ENCODE data around the gene TM6SF1. TPM values are rescaled to one million over a fixed set of nuclear protein-coding genes. Genes with fewer than 3 reads are reported as not detected.
A peak's percentile ranks its signal among the peaks of the same experiment; 100 is the strongest.

The TM6SF1 gene
- total and polyA plus RNA-seq, 9 of the 15 experiments (the other 6 are each of a cell fraction or from before 2014, with no cell fraction given), result 1.0 to 5.6 (median 3.5) TPM

GRCh38 chr15:83066034-83066733 lies 41.3 kb upstream of the TM6SF1 start (continued):
- no peak for TF ChIP-seq BCLAF1 (IDR thresholded peaks at IDR 0.05; ENCODE audit: borderline replicate concordance in 1 of 2, control insufficient read depth in 1 of 2, low read depth in 2 of 2, low read length in 1 of 2)
- no peak for TF ChIP-seq ZNF79 (CRISPR knock-in tag; IDR thresholded peaks at IDR 0.05; ENCODE audit: low read depth)
- TF ChIP-seq, protein P1, sequence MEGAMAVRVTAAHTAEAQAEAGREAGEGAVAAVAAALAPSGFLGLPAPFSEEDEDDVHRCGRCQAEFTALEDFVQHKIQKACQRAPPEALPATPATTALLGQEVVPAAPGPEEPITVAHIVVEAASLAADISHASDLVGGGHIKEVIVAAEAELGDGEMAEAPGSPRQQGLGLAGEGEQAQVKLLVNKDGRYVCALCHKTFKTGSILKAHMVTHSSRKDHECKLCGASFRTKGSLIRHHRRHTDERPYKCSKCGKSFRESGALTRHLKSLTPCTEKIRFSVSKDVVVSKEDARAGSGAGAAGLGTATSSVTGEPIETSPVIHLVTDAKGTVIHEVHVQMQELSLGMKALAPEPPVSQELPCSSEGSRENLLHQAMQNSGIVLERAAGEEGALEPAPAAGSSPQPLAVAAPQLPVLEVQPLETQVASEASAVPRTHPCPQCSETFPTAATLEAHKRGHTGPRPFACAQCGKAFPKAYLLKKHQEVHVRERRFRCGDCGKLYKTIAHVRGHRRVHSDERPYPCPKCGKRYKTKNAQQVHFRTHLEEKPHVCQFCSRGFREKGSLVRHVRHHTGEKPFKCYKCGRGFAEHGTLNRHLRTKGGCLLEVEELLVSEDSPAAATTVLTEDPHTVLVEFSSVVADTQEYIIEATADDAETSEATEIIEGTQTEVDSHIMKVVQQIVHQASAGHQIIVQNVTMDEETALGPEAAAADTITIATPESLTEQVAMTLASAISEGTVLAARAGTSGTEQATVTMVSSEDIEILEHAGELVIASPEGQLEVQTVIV (CRISPR knock-in tag; IDR thresholded peaks at IDR 0.05; ENCODE audit: borderline replicate concordance), result no peak
- no peak for TF ChIP-seq YBX1 (IDR thresholded peaks at IDR 0.05)
- TF ChIP-seq HDAC3 (IDR thresholded peaks at IDR 0.05; ENCODE audit: borderline replicate concordance, partially characterized antibody), result no peak
- TF ChIP-seq, protein P2, sequence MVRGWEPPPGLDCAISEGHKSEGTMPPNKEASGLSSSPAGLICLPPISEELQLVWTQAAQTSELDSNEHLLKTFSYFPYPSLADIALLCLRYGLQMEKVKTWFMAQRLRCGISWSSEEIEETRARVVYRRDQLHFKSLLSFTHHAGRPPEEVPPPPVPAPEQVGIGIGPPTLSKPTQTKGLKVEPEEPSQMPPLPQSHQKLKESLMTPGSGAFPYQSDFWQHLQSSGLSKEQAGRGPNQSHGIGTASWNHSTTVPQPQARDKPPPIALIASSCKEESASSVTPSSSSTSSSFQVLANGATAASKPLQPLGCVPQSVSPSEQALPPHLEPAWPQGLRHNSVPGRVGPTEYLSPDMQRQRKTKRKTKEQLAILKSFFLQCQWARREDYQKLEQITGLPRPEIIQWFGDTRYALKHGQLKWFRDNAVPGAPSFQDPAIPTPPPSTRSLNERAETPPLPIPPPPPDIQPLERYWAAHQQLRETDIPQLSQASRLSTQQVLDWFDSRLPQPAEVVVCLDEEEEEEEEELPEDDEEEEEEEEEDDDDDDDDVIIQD (CRISPR knock-in tag; IDR thresholded peaks at IDR 0.05), result no peak
- TF ChIP-seq, protein P3, sequence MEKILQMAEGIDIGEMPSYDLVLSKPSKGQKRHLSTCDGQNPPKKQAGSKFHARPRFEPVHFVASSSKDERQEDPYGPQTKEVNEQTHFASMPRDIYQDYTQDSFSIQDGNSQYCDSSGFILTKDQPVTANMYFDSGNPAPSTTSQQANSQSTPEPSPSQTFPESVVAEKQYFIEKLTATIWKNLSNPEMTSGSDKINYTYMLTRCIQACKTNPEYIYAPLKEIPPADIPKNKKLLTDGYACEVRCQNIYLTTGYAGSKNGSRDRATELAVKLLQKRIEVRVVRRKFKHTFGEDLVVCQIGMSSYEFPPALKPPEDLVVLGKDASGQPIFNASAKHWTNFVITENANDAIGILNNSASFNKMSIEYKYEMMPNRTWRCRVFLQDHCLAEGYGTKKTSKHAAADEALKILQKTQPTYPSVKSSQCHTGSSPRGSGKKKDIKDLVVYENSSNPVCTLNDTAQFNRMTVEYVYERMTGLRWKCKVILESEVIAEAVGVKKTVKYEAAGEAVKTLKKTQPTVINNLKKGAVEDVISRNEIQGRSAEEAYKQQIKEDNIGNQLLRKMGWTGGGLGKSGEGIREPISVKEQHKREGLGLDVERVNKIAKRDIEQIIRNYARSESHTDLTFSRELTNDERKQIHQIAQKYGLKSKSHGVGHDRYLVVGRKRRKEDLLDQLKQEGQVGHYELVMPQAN (IDR thresholded peaks at IDR 0.05; ENCODE audit: borderline replicate concordance), result 0 out of 2 replicates have a peak, but pooled peaks have one; percentile 25
- TF ChIP-seq ZNF253 (CRISPR knock-in tag; conservative IDR thresholded peaks at IDR 0.05), result no peak
- TF ChIP-seq ZNF668 (CRISPR knock-in tag; IDR thresholded peaks at IDR 0.05), result no peak
- TF ChIP-seq KAT7 (CRISPR knock-in tag; IDR thresholded peaks at IDR 0.05; ENCODE audit: borderline replicate concordance), result no peak
- TF ChIP-seq STAG1 (CRISPR knock-in tag; IDR thresholded peaks at IDR 0.05; ENCODE audit: borderline replicate concordance), result no peak
- no peak for TF ChIP-seq ZNF23 (CRISPR knock-in tag; IDR thresholded peaks at IDR 0.05)
- TF ChIP-seq GATAD2B (IDR thresholded peaks at IDR 0.05; ENCODE audit: borderline replicate concordance), result no peak
- TF ChIP-seq HCFC1 (IDR thresholded peaks at IDR 0.05; ENCODE audit: low read depth, low read length), result no peak
- TF ChIP-seq ZNF121 (CRISPR knock-in tag; conservative IDR thresholded peaks at IDR 0.05), result peak; percentile 19; the same call in 1 of the 2 replicates
- TF ChIP-seq NR3C1 (CRISPR knock-in tag; IDR thresholded peaks at IDR 0.05), result no peak

All from K562 (cell line).